HS-27A (cell line): ENCODE data around the gene SLC2A9.
"Not testable (repeated sequence)": the region's sequence is repeated elsewhere in the genome, so short reads cannot be mapped to it uniquely, and the experiment has no call there.

Source experiments
- DNase-seq: peaks from one replicate; pipeline ENCODE4 v3.0.0-alpha.2; 2012; ENCODE audit warnings: low read depth, missing footprints

SLC2A9 gene

GRCh38 chr4:9820343-9820742, 201.0 kb downstream of the SLC2A9 start:
- DNase-seq: no peak

- no peak for DNase-seq
These were observed 205.0 kb downstream of the SLC2A9 start for GRCh38 chr4:9816285-9816684.

- no peak for DNase-seq
These were observed 208.6 kb downstream of the SLC2A9 start for GRCh38 chr4:9812501-9813340.

GRCh38 chr4:9811806-9812205, 209.5 kb downstream of the SLC2A9 start:
- DNase-seq: no peak

- DNase-seq: no peak
These were observed 213.2 kb downstream of the SLC2A9 start for GRCh38 chr4:9808077-9808476.

- DNase-seq: no peak
These were observed 216.4 kb downstream of the SLC2A9 start for GRCh38 chr4:9804918-9805317.

GRCh38 chr4:9800848-9801247, 220.4 kb downstream of the SLC2A9 start:
- DNase-seq: no peak

- DNase-seq: not testable (repeated sequence)
These were observed 224.7 kb downstream of the SLC2A9 start for GRCh38 chr4:9796641-9797040.

- DNase-seq: no peak
These were observed 228.9 kb downstream of the SLC2A9 start for GRCh38 chr4:9792381-9792780.

- not testable (repeated sequence) for DNase-seq
These were observed 235.4 kb downstream of the SLC2A9 start for GRCh38 chr4:9785891-9786290.

- DNase-seq: no peak
These were observed 239.2 kb downstream of the SLC2A9 start for GRCh38 chr4:9782136-9782436.

- DNase-seq: no peak
These were observed 239.8 kb downstream of the SLC2A9 start, which contains the start of gene DRD5 for GRCh38 chr4:9781343-9782135. Gene DRD5, plus strand, starts transcription at chr4:9781634. Its CDS starts 396 bp downstream, at chr4:9782030.
